Umbilical cord (tissue), 2 donors: ENCODE measurements around the gene CLSTN2. TPM values are rescaled to one million over a fixed set of nuclear protein-coding genes. Genes with fewer than 3 reads are reported as not detected.
A peak's percentile ranks its signal among the peaks of the same experiment; 100 is the strongest.

Experiments
- DNase-seq: peaks from one replicate; pipeline ENCODE4 v3.0.0-alpha.2; 2015; ENCODE audit warnings: low spot score
- total RNA-seq: library from RNA; depleted of rRNA; stranded (reverse); fragments of >200 nt; gene quantifications from one replicate; pipeline ENCODE4 v1.2.3, GENCODE V29; 2014; ENCODE audit warnings: low replicate concordance; ENCODE audit not compliant: insufficient read depth

CLSTN2 gene
- 8.9 TPM for total RNA-seq

- peak; percentile 71 for DNase-seq
Measured at GRCh38 chr3:139935016-139935865, at the start of gene CLSTN2. Gene CLSTN2, plus strand, starts transcription at chr3:139935185.

GRCh38 chr3:139887431-139887830 is 47.6 kb upstream of the CLSTN2 start:
- DNase-seq: no peak

GRCh38 chr3:139888561-139889140 is 46.3 kb upstream of the CLSTN2 start:
- DNase-seq: no peak

GRCh38 chr3:139893267-139893962 is 41.6 kb upstream of the CLSTN2 start:
- DNase-seq: no peak

GRCh38 chr3:139893963-139894642 is 40.9 kb upstream of the CLSTN2 start:
- DNase-seq: no peak

GRCh38 chr3:139894643-139894989 is 40.4 kb upstream of the CLSTN2 start:
- DNase-seq: no peak

- DNase-seq: no peak
Measured at GRCh38 chr3:139897759-139898158, 37.2 kb upstream of the CLSTN2 start.

GRCh38 chr3:139906418-139906817 is 28.6 kb upstream of the CLSTN2 start:
- DNase-seq: peak; percentile 77

GRCh38 chr3:139909811-139910210 is 25.2 kb upstream of the CLSTN2 start:
- no peak for DNase-seq

- no peak for DNase-seq
Measured at GRCh38 chr3:139916271-139916670, 18.7 kb upstream of the CLSTN2 start.

GRCh38 chr3:139917226-139917785 is 17.7 kb upstream of the CLSTN2 start:
- no peak for DNase-seq

- no peak for DNase-seq
Measured at GRCh38 chr3:139928708-139929505, 6.1 kb upstream of the CLSTN2 start.

- DNase-seq: no peak
Measured at GRCh38 chr3:139930211-139930610, 4.8 kb upstream of the CLSTN2 start.

- DNase-seq: no peak
Measured at GRCh38 chr3:139933766-139934165, 1.2 kb upstream of the CLSTN2 start.

- peak; percentile 68 for DNase-seq
Measured at GRCh38 chr3:139934613-139935015, 371 bp upstream of the CLSTN2 start.

GRCh38 chr3:139935866-139936817 is 1.2 kb downstream of the CLSTN2 start:
- peak; percentile 57 for DNase-seq

- DNase-seq: peak; percentile 66
Measured at GRCh38 chr3:139937674-139938279, 2.8 kb downstream of the CLSTN2 start.

GRCh38 chr3:139939681-139940190 is 4.8 kb downstream of the CLSTN2 start:
- no peak for DNase-seq

- DNase-seq: no peak
Measured at GRCh38 chr3:139940622-139941021, 5.6 kb downstream of the CLSTN2 start.
